ENCODE data around the gene DMGDH. TPM values are rescaled to one million over a fixed set of nuclear protein-coding genes. Genes with fewer than 3 reads are reported as not detected.

The DMGDH gene
- polyA plus RNA-seq (ENCODE audit: insufficient read length in 12 of 12): 1 to 10 TPM in 10 of 12 donors, not detected in 2; 1.7 to 3.9 (median 2.7) TPM
- long read RNA-seq, donor 1: 0 reads
- long read RNA-seq, donor 2: 0 reads
- long read RNA-seq, donor 3: 0 reads
- long read RNA-seq, donor 4: 0 reads
- long read RNA-seq, donor 5, partial matches to known transcripts: 6 of 6 reads
- long read RNA-seq, donor 5, other reads (novel, unspliced or antisense): 0 of 6 reads
- long read RNA-seq, donor 6: 0 reads
- long read RNA-seq, donor 7: 0 reads
- long read RNA-seq, donor 8, partial matches to known transcripts: 0 of 1 reads
- long read RNA-seq, donor 8, other reads (novel, unspliced or antisense): 0 of 1 reads
- long read RNA-seq, donor 9: 0 reads
- long read RNA-seq, donor 10: 0 reads
- long read RNA-seq, donor 11: 0 reads

- peak; percentile 48 for DNase-seq
Measured at GRCh38 chr5:79069488-79070349, at the start of gene DMGDH, which contains the start of gene BHMT2. Gene DMGDH, minus strand, starts transcription at chr5:79069674. Its CDS starts 54 bp downstream, at chr5:79069620. Gene BHMT2, plus strand, starts transcription at chr5:79069767. Its CDS starts 16 bp downstream, at chr5:79069783.

GRCh38 chr5:79112703-79113058, 43.2 kb upstream of the DMGDH start:
- DNase-seq: no peak

- no peak for DNase-seq
Measured at GRCh38 chr5:79111960-79112702, 42.7 kb upstream of the DMGDH start.

- no peak for DNase-seq
Measured at GRCh38 chr5:79111387-79111959, 42.0 kb upstream of the DMGDH start, which contains the start of gene BHMT. Gene BHMT, plus strand, starts transcription at chr5:79111809. Its CDS starts 77 bp downstream, at chr5:79111886.

- no peak for DNase-seq
Measured at GRCh38 chr5:79109527-79110492, 40.3 kb upstream of the DMGDH start.

GRCh38 chr5:79108792-79109191, 39.3 kb upstream of the DMGDH start:
- no peak for DNase-seq

- no peak for DNase-seq
Measured at GRCh38 chr5:79108086-79108485, 38.6 kb upstream of the DMGDH start.

GRCh38 chr5:79107020-79107796, 37.7 kb upstream of the DMGDH start:
- DNase-seq: no peak

- no peak for DNase-seq
Measured at GRCh38 chr5:79105868-79106267, 36.4 kb upstream of the DMGDH start.

- DNase-seq: no peak
Measured at GRCh38 chr5:79093762-79094161, 24.3 kb upstream of the DMGDH start.

GRCh38 chr5:79091064-79091463, 21.6 kb upstream of the DMGDH start:
- no peak for DNase-seq

- DNase-seq: no peak
Measured at GRCh38 chr5:79088507-79088906, 19.0 kb upstream of the DMGDH start.

GRCh38 chr5:79086116-79086515, 16.6 kb upstream of the DMGDH start:
- no peak for DNase-seq

- DNase-seq: no peak
Measured at GRCh38 chr5:79081779-79082178, 12.3 kb upstream of the DMGDH start.

- no peak for DNase-seq
Measured at GRCh38 chr5:79080804-79081203, 11.3 kb upstream of the DMGDH start.

- no peak for DNase-seq
Measured at GRCh38 chr5:79077680-79078365, 8.3 kb upstream of the DMGDH start.

- DNase-seq: no peak
Measured at GRCh38 chr5:79076819-79077218, 7.3 kb upstream of the DMGDH start.

- no peak for DNase-seq
Measured at GRCh38 chr5:79075646-79076426, 6.4 kb upstream of the DMGDH start.

Data from muscle of arm (tissue), 14 donors.